ENCODE results near the gene ITPKA. TPM values are rescaled to one million over a fixed set of nuclear protein-coding genes. Genes with fewer than 3 reads are reported as not detected.

ITPKA gene
- total and polyA plus RNA-seq, 2 of the 13 experiments (the other 11 are each of a cell fraction or from before 2014, with no cell fraction given), result 13.2 to 41.3 TPM

DNA sequence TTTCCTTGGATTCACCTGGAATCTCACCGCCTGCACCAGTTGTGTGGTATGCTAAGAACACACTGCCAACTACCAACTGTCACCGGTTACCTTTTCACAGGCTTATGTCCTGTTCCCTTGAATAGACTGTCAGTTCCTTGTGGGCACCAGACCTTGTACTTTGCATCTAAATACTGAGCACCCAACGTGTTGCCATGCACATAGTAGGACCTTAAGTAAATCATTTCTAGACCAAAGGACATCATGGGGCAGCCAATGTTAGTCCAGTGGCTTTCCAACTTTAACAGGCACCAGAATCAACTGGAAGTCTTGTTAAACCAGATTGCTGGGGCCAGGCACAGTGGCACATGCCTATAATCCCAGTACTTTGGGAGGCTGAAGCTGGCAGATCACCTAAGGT lies 51.5 kb downstream of the ITPKA start:
- H3K79me2 ChIP-seq (ENCODE audit: insufficient read depth, low read length), result peaks cover 13% of the 10 kb centered on the region
- no peaks in the 10 kb centered on the region for H4K20me1 ChIP-seq (ENCODE audit: insufficient read depth, low read length)
- no peak overlapping the region for H3K9ac ChIP-seq (ENCODE audit: insufficient read depth, low read depth, low read length)
- no peaks in the 10 kb centered on the region for H3K36me3 ChIP-seq (replicated peaks in 1 of 2; ENCODE audit: control insufficient read depth in 1 of 2, insufficient read depth in 2 of 2, low read length in 2 of 2)
- no peak overlapping the region for H2AFZ ChIP-seq (ENCODE audit: low read length)
- in situ Hi-C loops (cut with HindIII; ENCODE audit: extremely low pct_ligation_motif_present, low pct_unique_long_range_greater_than_20kb) (no loop called here), intact Hi-C loops (cut with micrococcal nuclease; ENCODE audit: unreplicated experiment) (no loop called here)
- no peak for ATAC-seq
- 51% methylated on average over 3 of the region's 3 CpGs for WGBS (ENCODE audit: low lambda C conversion rate)
- H3K4me3 ChIP-seq (replicated peaks in 1 of 3; ENCODE audit: insufficient read depth in 1 of 3, low read depth in 2 of 3, low read length in 3 of 3), result no peak overlapping the region
- no peak for DNase-seq (ENCODE audit: low spot score)
- BruUV-seq (replicated peaks), result no TSS peak
- peaks cover 46% of the 10 kb centered on the region for H3K4me1 ChIP-seq (ENCODE audit: insufficient read depth, low read length)
- TF ChIP-seq HES4 (CRISPR knock-in tag; IDR thresholded peaks at IDR 0.05; ENCODE audit: borderline replicate concordance) (no peak), ZNF614 (CRISPR knock-in tag; IDR thresholded peaks at IDR 0.05; ENCODE audit: borderline replicate concordance) (no peak), ZNF354B (CRISPR knock-in tag; IDR thresholded peaks at IDR 0.05) (no peak), KLF6 (CRISPR knock-in tag; IDR thresholded peaks at IDR 0.05) (no peak), MTF2 (CRISPR knock-in tag; IDR thresholded peaks at IDR 0.05; ENCODE audit: borderline replicate concordance) (no peak), ZNF557 (CRISPR knock-in tag; IDR thresholded peaks at IDR 0.05) (no peak), ZBTB34 (CRISPR knock-in tag; IDR thresholded peaks at IDR 0.05) (no peak), ZMYM2 (CRISPR knock-in tag; IDR thresholded peaks at IDR 0.05) (0 out of 2 replicates have a peak, but pooled peaks have one; percentile 43), ZNF292 (CRISPR knock-in tag; IDR thresholded peaks at IDR 0.05; ENCODE audit: borderline replicate concordance, low read depth) (no peak), ZKSCAN1 (IDR thresholded peaks at IDR 0.05; ENCODE audit: low read length) (peak; percentile 96)
- TF ChIP-seq, protein P1, sequence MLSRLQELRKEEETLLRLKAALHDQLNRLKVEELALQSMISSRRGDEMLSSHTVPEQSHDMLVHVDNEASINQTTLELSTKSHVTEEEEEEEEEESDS (CRISPR knock-in tag; IDR thresholded peaks at IDR 0.05; ENCODE audit: borderline replicate concordance), result no peak
- ChIA-PET POLR2A (interaction anchor here (1.7 to 2.5 kb wide), 3 partner anchors 15 to 52 kb away, joined by 7 to 15 read pairs (median 8); partner anchors contain the start of gene ITPKA), CTCF (ENCODE audit: low intra/inter-chr PET ratio, low total read pairs) (no interaction called here)
- H3K9me3 ChIP-seq (ENCODE audit: low read length), result no peaks in the 10 kb centered on the region
- no peaks in the 10 kb centered on the region for H3K27me3 ChIP-seq (ENCODE audit: control insufficient read depth in 1 of 2, insufficient read depth in 2 of 2, low read length in 2 of 2)
- no peak overlapping the region for H3K27ac ChIP-seq (ENCODE audit: extremely low read length, insufficient read depth, low read length)
- H3K4me2 ChIP-seq (ENCODE audit: low read depth, low read length), result no peak overlapping the region
- no peak for FAIRE-seq
